Activated CD4-positive, CD25-positive, alpha-beta regulatory T cell treated with anti-CD3 and anti-CD28 coated beads, Interleukin-2, amount 50 U/mL, for 72 hours (primary cell): ENCODE data around the gene OPN3.

Source experiments
- DNase-seq: peaks from one replicate; pipeline ENCODE4 v3.0.0; 2021

OPN3 gene

DNA sequence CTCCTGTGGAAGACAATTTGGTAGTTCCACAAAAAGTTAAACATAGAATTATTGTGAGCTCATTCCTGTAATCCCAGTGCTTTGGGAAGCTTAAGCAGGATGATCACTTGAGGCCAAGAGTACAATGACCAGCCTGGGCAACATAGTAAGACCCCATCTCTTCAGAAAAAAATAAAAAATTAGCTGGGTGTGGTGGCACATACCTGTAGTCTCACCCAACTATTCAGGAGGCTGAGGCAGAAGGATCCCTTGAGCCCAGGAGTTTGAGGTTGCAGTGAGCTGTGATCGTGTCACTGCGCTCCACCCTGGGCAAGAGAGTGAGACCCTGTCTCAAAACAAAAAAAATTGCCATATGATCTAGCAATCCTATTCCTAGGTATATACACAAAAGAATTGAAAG lies 4.1 kb upstream of the OPN3 start:
- no peak for DNase-seq

DNA sequence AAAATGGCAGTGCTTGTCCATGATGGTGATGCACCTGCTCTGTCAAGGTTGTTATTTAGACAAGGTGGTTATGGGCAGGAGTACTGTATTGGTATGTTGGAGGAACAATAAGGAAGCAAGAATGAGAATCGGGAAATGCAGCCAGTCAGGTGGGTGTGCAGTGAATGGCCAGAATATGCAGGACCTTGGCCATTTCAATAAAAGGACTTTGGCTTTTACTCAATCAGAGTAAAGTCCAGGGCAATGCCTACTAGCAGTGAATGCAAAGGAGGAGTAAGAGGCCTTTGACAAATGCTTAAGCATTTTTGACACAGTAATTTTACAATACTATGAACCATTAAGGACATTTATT lies 2.4 kb upstream of the OPN3 start:
- no peak for DNase-seq

DNA sequence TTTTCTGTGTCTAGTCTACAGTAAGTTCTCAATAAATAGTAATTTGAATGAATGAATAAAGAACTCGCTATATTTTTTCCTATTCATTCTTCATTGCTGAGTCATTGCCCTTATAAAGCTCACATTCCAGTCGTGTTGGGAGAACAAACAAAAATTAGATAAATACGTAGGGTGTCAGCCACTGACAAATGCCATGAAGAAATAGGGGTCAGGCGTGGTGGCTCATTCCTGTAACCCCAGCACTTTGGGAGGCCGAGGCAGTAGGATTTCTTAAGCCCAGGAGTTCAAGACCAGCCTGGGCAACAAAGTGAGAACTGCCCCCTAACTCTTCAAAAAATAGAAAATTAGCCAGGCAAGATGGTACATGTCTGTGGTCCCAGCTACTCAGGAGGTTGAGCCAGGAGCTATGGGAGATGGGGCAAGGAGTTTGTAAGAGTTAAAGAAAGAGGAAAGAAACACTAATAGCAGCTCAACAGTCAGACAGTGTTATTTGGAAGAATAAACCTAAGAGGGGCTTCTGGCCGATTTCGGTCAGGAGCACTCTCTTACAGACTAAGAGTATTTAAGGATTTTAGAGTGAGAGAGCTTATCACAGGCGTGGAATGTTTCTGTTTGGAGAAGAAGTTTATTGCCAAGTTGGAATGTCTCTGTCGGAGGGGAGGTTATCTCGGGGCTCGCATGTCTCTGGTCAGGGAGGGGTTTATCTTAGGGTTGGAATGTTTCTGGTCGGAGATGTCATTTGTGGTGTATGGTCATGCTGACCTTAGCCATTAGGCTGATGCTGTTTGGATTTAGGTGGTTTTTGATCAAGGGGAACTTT lies 1.8 kb upstream of the OPN3 start:
- no peak for DNase-seq

DNA sequence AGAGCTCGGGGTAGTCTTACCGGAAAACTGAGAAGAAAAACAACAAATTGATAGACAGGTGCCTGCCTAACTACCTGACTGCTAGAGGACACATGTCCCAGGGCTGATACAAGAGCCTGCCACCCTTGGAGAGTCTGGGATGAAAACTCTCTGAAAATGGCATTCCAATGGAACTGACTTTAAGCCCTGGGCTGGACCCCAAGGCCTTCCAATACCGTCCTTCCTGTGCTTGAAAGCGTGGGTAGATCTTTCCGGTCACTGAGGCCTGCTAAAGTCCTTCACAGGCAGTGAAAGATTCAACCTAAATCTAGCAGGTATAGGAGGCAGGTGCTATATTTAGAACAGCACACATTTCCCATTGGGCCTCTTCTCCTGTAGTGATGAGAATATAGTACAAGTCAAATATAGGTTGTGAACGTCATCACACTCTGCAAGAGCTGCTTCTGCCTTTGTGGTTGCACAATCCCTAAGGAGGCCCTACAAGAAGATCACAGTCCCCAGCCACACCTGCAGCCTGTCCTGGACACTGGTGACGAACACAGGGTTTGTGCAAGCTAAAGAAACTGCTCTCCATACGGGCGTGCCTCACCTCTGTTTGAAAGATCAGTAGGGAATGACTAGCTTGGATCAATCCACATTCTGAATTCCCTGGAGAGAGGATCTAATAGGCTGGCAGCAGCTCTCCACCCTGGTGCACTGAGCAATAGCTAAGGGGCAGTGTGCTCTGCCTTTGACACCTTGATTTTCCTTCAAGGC lies 876 bp upstream of the OPN3 start:
- no peak for DNase-seq

DNA sequence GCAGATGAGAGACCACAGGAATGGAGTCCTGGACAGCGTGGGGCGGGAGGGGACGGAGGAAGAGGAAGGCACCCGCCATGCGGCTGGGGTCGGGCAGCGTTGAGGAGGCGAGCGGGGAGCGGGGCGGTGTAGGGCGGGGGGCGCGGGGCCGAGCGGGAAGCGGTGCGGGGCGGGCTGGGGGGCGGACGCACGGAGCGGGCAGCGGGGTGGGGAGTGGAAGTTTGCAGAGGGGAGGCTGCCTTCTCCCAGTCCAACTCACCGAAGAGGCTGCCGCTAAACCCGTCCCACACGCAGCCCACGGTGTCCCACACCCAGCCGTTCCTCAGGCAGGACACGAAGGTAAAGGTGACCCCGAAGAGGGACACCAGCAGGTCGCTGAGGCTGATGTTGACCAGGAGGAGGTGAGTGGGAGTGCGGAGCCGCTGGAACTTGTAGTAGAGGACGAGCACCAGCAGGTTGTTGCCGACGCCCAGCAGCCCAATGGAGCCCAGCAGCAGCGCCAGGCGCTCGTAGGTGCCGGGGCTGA lies 483 bp downstream of the OPN3 start:
- DNase-seq: no peak

DNA sequence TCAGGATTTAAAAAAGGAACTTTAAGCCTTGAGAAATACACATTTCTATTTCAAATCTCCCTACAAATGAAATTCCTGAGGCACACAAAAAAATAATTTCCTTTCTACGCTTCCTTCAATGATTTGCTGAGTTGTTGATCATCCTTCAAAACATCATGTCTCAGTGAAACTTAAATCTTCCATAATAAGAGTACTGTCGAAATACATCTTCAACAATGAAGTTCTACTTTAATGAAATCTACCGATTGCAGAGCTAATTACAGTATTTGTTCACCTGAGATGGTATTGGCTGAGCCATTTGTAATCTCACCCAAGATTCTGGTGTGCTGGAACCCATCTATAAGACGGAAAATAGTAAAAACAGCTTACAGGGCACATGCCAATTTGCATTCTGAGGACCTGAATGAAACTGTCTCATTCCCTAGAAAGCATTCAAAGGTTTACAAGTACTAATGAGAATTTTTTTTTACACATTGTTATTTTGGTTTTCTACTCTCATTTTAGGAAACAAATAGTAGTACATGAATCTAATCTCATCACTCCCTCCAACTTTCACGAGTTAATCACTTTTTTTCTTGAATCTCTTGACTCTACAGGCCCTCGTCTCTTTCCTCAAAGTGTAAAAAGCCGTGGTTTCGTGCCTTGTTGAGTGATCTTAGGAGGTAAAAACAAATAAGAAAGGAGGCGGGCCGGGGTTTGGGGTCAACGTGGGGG lies 1.1 kb downstream of the OPN3 start:
- DNase-seq: no peak

DNA sequence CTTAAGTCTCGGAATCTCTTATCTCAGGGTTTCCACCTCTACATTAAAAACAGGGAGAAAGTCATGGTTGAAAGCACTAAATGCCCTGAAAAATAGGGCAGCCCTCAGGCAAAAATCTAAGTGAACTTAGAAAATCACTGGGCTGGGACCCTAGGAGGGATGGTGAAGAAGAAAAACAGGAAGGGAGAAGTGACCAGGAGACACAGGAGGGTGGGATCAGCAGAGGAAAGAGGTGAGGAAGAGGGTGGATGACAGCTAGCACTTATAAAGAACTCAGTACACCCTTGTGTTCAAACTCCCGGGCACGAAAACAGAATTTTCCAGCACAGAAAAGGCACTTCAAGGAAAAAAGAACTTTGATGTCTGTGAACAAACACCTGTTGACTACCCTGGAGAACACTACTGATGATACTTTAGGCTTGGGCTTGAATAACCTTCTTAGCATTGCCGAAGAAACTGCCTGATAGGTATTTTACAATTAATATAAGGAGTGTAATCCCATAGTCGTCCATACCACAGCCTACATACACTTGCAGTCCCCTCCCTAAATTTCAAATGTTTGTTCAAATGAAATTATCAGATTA lies 2.0 kb downstream of the OPN3 start:
- DNase-seq: no peak

DNA sequence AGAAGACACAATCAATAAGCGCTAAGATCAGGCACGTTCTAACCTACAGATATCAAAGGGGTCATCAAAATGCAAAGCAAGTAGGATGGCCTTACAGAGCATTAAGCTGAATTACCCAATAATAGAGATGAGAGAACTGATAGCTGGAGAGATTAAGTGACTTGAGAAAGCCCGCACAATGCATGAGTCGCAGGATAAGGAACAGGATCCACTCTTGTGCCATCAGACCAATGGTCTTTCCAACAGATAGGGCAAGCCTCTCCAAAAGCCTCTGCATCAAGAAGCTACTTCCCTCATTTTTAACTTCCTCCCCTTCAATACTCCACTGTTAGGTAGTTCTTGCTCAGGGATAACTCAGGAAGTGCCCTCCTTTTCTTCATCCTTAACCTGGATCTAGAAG lies 2.6 kb downstream of the OPN3 start:
- no peak for DNase-seq

DNA sequence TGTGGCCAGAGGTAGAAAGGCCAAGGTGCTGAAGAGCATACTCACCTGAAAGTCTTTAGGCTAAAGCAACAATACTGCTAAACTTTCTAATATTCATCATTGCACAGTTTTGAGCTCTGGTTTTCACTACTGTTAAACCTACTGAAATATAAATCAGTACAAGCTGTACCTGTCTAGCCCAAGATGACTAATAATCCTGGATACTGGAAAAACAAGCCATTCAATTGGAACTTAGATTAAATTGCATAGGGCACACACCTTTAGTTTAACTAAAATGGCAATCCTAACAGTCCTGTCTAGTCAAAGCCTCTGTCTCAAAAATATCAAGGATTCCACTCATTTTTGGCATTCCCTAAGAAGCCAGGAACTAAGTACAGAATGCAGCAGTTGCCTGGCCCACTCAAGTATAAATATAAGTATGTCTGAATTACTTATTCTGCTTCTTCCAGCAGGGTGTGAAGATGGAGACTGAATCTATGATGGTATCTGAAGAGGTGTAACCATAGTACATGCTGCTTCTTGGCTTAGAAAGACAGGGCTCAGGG lies 3.1 kb downstream of the OPN3 start:
- DNase-seq: no peak

DNA sequence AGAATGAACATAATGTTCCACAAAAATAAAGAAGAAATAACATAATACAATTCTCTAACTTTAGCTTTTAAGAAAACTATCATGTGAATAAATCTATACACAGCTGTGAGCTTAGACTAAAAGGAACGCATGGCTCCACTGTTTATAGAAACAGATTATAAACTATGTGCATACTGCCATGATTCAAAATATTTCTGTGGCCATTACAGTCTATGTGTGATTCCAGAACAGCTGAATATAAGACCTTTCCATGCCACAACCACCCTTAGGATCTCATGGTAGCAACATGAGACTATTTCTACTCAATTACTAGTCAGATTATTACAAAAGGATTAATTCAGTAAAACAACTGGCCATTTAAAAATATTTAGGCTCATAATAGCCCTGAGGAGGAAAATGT lies 3.9 kb downstream of the OPN3 start:
- no peak for DNase-seq

DNA sequence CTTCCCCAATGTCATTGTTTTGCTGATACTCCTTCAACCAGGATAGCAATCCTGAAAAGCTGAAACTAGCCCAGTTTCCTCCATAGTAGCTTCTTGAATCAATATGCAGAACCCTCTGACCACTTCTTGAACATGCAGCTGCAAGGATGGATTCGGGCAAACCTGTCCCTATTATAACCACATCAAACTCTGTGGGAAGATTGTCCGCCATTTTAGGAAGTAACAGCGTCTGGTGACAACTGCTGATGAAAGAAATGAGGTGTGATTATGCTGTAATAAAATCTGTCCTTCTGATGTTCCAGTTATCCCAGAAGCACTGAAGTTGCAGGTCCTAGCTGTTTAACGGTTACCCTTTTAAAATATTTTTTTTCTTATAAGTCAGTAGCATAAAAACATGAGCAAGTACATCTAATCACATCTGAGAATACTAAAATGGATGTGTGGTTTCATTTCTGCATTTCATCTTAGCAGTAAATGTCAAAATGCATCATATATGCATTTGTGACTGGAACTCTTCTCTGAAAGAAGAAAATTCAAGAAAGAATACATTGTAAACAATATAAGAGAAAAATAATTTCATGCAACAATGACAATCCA lies 4.5 kb downstream of the OPN3 start:
- DNase-seq: no peak

DNA sequence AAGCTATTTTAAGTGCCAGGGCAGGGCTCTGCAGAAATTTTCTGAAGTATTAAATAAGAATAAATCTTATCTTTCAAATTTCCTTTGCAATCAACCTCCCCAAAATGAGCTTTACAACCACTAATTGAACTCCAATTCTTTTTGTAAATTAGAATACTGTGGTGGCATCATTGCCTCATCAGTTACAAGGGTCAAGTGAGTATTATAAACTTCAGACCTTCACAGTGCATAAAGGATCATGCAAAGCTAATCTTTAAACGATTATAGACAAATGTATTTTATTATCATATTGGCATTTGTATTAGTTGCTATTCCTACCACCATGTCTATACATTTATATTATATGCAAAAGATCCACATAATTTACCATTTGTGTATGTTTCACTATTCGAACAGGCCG lies 7.2 kb downstream of the OPN3 start:
- DNase-seq: no peak

DNA sequence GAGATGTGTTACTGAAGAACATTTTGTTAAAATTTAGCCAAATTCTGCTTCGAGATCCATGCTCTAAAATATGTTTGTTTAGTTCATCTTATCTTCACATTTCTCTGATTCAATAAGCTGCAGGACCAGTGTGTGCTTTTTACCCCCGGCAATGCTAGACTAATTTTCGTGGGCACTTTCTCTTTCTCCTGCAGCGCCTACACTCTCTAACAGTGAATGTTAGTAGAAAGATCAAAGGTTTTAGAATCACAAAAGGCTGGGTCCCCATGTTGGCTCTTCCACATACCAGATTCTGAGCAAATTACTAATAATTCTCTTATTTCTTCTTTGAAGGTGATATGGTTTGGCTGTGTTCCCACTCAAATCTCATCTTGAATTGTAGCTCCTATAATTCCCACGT lies 8.5 kb downstream of the OPN3 start:
- DNase-seq: no peak

DNA sequence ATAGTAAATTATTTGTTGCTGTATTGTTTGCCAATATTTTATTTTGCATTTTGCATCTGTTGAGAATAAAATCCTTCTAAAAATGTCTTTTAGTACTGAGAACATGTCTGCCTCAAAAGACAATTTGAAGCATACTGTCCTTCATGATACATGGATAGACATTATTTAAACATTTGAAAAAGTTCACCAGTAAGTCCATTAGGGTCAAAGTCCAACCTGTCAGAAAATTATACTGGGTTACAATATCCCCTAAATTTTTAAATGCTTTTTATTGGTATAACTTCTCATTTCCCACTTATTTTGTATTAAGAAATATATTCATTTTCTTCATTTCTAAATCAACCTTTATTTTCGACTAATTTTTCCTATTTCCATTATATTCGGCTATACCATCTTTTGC lies 9.3 kb downstream of the OPN3 start:
- DNase-seq: no peak

DNA sequence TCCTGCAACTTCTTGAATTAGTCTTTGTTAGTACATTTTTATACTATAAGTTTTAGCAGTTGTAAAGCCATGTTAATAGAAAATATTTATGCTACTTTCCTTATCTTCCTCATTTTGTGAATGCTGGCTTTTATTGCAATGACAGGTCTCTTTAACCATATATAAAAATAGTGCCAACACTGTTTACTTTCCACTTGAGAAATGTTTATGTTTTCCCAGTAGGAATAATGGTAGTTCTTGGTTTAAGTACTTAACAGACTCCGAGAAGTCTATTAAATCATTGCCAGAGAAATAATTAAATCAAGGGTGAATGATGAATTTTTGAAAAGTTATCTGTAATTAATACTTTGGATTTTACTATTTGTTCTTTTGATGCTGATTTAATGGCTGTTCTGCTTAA lies 9.7 kb downstream of the OPN3 start:
- no peak for DNase-seq

DNA sequence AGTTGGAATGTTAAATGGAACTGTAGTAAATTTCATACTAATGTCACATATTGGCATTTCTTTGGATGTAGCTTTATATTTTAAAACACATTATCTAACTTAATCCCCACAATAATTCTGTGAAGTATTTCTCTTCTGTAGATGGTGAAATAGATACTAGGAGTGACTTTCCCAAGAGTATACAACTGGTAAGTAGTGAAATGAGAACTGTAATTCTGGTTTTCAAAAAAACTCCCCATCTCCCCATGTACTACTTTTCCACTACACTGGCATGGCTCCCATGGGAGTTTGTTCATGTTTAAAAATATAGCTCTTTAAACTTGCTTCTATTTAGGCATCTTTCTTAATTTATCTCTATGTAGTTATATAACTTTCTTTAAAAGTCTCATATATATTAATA lies 10.2 kb downstream of the OPN3 start:
- DNase-seq: no peak

DNA sequence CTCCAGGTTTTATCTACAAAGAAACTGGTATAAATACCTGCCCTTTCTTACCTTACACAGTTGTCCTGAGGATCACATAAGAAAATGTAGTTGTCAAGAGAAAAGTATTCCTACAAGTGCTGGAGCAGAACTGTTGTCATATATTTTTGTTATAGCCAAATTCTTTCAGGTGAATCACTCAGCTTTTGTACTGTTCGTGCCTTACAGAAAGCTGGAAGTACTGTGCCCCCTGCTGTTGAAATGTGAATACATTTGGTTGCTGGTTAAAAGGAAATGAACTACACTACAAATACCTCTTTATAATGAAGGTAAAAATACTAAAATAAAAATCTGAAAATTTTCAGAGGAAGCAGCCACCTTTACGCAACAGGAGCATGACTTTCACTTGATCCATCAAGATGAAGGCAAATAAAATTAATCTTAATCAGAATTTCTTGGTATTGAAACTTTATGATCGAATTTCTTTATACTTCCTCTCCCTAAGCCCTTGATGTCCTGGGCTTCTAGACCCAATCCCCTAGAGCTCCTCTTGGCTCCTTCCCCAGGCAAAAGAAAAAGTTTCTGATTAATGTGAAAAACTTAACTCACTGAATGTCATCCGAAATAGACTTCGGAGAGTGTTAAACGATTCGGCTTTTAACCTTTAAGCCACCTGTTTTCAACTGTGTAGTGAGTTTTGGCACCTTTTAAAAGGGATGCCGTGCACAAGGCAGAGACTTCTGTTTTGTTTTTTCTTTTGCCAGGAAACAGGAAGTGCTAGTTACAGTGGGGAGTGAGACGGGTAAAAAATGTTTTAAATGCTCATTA lies 12.5 kb downstream of the OPN3 start:
- no peak for DNase-seq

DNA sequence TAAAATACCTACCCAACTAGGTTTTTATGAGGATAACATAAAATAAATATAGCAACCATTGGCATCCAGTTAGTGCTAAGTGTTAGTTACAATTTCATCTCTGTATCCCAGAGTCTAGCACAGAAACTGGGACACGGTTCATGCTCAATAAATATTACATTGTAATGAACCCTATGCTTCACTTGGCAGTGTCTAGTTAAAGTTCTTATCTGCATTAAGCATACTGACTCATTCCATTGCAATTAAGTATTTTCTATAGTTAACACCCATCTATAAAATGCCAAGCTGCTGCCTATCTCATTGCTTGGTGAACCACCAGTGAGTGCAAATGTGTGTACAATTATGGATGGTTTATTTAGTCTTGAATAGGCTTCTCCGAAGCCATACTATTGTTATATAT lies 15.2 kb downstream of the OPN3 start:
- DNase-seq: no peak

DNA sequence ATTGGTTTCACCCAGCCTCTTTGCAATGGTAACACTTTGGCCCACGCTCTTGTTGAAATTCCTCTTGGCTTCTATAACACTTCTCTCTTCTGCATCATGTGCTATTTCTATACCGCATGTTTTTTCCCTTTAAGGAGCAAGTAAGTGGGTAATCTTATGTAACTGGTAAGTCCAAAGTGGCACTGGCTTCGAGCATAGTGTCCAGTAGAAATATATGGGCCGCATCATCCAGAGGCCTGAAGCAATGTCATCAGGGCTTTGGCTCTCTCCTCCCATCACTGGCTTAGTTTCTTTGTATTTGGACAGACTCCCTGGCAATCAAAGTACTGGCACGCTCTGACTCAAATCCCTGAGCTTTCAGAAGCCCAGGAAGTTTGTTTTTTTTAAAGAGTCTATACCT lies 17.5 kb downstream of the OPN3 start:
- no peak for DNase-seq

DNA sequence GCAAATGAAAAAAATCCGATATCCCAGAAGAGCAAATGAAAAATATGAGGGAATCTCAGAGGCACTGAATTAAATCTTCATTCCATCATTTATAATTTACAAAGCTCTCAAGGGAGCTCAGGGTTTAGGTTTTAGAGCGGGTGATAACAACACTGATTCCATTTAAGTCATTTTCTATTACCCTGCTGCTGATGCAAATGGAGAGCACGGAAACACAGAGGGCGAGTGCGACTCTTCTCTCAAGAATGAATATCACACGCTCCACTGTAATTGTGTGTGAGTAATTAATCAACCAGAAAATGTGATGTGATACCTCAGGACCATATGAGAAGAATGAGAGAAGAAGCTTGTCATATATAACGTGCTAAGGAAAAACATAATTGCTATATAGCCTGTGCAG lies 22.7 kb downstream of the OPN3 start:
- DNase-seq: no peak

DNA sequence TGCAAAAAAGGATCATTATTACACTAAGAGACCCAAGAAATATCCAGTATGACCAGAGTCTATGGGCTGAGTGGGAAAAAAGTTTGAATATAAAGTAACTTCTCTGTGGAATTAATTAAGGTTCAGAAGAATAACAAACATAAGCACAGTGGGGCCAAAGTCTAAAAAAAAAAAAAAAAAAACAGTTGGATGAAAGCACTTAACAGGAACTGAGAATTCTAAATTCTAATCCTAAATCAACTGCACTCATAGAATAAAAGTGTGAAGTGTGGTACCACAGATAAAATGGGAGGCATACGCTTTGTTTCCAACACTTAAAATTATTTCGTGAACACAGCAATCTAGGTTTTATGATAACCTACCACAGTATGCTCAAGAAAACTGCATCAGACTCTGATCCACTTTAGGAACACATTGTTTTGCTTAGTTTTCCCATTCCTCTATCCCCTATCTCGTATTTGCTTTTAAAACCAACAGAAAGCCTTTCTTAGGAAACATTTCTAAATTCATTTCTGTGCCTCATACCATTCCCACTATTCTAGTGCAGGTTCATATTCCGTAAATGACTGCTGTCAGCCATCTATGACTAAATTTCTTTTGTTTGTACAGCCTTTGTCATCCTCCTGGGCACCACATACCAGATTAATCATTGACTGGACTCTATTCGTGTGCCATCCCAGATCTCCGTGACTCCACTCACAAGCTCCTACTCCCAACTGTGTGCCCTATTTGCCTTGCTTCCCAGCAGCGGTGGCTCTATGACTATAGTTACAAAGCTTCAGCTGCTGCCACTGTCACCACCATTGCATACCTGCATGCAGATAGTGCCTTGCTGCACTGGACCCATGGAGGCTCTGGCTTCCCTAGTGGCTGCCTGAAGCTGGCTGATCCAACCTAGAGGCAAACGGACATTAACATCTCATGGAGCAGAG lies 24.9 kb downstream of the OPN3 start:
- DNase-seq: no peak
